HL-60 (cell line): Measurements from ENCODE around the gene GABRA4.

Experiments
- DNase-seq, 2 experiments: peaks; one replicate each; pipeline ENCODE4 v3.0.0-alpha.2; 2010 to 2020; ENCODE audit warnings: low read depth in 1 of 2, low spot score in 1 of 2
- H3K27ac ChIP-seq: fragments of 250-450 bp; sonication (Bioruptor Pico); replicated peaks from 2 replicates; pipeline ENCODE4 v1.5.1; 2020; ENCODE audit warnings: mild to moderate bottlenecking, moderate library complexity
- H3K27me3 ChIP-seq: fragments of 250-450 bp; sonication (Bioruptor Pico); 2 replicates; pipeline ENCODE4 v1.5.1; 2021; ENCODE audit warnings: mild to moderate bottlenecking, moderate library complexity; ENCODE audit not compliant: insufficient read depth, poor library complexity, severe bottlenecking
- H3K4me3 ChIP-seq: replicated peaks from 2 replicates; pipeline ENCODE4 v1.5.1; 2011; ENCODE audit warnings: mild to moderate bottlenecking, control low read depth, low read length; ENCODE audit not compliant: insufficient read depth
- CTCF ChIP-seq: IDR thresholded peaks from one replicate; pipeline ENCODE4 v1.5.1; 2011; ENCODE audit warnings: low read length, control low read depth, inconsistent platforms; ENCODE audit not compliant: insufficient read depth
- GABPA ChIP-seq: IDR thresholded peaks from 2 replicates; pipeline ENCODE4 v1.6.1; 2012; ENCODE audit warnings: low read depth
- POLR2AphosphoS5 ChIP-seq: IDR thresholded peaks from 2 replicates; pipeline ENCODE4 v1.6.1; 2012; ENCODE audit warnings: low read depth
- SPI1 ChIP-seq: IDR thresholded peaks from 2 replicates; pipeline ENCODE4 v1.6.1; 2012; ENCODE audit warnings: low read depth, mild to moderate bottlenecking, borderline replicate concordance
- TF ChIP-seq, protein P1 (sequence below): IDR thresholded peaks from 2 replicates; pipeline ENCODE4 v1.6.1; 2012; ENCODE audit warnings: low read depth; ENCODE audit not compliant: insufficient replicate concordance

The GABRA4 gene

DNA sequence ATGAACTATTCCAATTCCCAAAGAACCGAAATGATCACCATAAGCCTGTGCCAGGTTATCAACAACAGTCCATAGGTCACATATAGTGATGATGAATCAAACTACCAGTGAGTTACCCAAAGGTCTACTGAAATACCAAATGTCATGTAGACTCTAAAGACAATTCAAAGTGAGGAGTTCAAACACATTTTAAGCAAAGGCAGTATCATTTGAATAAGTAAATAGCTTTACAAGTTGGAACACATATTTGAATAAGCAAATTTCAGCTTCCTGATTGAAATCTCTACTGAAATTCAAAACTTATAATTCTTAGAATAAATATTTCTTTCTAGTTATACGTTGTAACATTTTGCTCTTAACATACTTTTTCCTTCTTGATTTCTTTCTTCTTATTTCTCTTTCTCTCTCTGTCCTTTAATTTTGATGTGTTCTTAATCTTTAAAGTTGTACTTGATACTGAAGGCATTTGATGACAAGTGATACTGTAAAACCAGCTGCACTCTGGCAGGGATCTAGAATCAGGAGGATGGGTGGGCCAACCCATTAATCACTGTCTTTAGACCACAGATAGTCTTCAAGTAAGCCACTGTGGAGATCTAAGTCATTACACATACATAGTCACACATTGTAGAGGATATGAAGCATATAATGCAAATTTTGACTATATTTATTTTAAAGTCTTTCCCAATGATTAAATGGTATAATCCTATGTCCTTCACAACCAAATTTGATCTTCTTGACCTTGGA, 34.5 kb downstream of the GABRA4 start:
- no peak for TF ChIP-seq GABPA
- no peak for TF ChIP-seq SPI1
- no peak for TF ChIP-seq CTCF
- TF ChIP-seq, protein P1, sequence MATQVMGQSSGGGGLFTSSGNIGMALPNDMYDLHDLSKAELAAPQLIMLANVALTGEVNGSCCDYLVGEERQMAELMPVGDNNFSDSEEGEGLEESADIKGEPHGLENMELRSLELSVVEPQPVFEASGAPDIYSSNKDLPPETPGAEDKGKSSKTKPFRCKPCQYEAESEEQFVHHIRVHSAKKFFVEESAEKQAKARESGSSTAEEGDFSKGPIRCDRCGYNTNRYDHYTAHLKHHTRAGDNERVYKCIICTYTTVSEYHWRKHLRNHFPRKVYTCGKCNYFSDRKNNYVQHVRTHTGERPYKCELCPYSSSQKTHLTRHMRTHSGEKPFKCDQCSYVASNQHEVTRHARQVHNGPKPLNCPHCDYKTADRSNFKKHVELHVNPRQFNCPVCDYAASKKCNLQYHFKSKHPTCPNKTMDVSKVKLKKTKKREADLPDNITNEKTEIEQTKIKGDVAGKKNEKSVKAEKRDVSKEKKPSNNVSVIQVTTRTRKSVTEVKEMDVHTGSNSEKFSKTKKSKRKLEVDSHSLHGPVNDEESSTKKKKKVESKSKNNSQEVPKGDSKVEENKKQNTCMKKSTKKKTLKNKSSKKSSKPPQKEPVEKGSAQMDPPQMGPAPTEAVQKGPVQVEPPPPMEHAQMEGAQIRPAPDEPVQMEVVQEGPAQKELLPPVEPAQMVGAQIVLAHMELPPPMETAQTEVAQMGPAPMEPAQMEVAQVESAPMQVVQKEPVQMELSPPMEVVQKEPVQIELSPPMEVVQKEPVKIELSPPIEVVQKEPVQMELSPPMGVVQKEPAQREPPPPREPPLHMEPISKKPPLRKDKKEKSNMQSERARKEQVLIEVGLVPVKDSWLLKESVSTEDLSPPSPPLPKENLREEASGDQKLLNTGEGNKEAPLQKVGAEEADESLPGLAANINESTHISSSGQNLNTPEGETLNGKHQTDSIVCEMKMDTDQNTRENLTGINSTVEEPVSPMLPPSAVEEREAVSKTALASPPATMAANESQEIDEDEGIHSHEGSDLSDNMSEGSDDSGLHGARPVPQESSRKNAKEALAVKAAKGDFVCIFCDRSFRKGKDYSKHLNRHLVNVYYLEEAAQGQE: no peak
- TF ChIP-seq POLR2AphosphoS5: no peak
- no peak overlapping the region for H3K27ac ChIP-seq
- H3K27me3 ChIP-seq: no peaks in the 10 kb centered on the region
- DNase-seq: no peak
- no peak overlapping the region for H3K4me3 ChIP-seq

GRCh38 chr4:46956451-46956850, 36.9 kb downstream of the GABRA4 start:
- no peak overlapping the region for H3K27ac ChIP-seq
- H3K27me3 ChIP-seq: no peaks in the 10 kb centered on the region
- no peak for TF ChIP-seq CTCF
- TF ChIP-seq GABPA: no peak
- TF ChIP-seq POLR2AphosphoS5: no peak
- TF ChIP-seq SPI1: no peak
- TF ChIP-seq, protein P1: no peak
- no peak overlapping the region for H3K4me3 ChIP-seq
- DNase-seq: no peak

DNA sequence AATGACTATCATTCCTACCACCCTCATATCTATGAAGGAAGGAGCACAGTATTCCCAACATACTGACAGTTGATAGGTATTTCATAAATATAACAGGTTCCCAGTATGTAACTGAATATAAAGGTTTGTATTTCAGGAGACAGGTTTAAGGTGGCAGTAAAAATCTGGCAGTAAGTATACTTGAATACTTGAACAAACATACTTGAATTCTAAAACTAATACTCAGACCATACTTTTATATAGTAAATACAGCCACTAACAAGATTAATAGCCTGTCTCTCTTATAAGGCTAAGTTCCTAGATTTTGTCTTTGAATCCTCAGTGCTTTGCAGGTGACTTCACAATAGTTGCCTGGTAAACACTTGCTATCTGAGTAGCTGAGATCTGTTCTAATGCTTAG, 37.8 kb downstream of the GABRA4 start:
- no peak overlapping the region for H3K27ac ChIP-seq
- H3K27me3 ChIP-seq: no peaks in the 10 kb centered on the region
- TF ChIP-seq SPI1 (no peak), POLR2AphosphoS5 (no peak), CTCF (no peak), GABPA (no peak)
- TF ChIP-seq, protein P1: no peak
- no peak for DNase-seq
- H3K4me3 ChIP-seq: no peak overlapping the region
